Measurements from ENCODE around the gene R3HDM2.

The R3HDM2 gene

GRCh38 chr12:57237932-57238853 lies 192.7 kb downstream of the R3HDM2 start:
- no peak for DNase-seq

- no peak for DNase-seq
These were observed 193.3 kb downstream of the R3HDM2 start for GRCh38 chr12:57237596-57237931.

DNA sequence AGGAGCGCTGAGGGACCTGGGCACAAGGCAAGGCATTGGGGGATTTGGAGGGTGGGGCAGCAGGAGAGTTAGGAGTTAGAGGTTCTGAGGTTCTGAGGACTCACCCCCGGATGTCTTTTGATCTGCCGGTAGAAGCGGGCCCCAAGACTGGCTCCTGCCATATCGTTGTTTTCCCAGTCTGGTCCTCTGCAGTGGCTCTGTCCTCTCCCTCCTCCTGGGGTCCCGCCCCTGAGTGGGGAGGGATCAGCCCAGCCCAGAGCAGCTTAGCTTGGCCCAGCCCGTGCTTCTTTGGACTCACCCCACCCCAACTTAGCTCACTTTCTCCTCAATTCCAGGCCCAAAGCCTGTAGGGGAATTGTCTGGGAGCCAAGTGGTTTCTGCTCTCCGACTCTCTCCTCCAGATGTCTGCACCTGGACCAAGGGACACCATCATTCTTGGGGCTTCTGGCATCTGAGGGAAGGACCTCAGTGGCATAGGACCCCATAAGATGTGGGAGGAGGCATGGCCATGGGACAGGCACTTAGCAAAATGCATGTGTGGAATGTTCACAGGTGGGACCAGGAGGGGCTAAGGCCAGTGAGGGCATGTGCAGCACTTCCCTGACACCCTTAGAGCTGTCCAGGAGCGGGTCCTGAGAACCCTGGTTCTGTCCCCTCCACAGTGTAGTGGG lies 193.8 kb downstream of the R3HDM2 start:
- no peak for DNase-seq

- no peak for DNase-seq
These were observed 194.5 kb downstream of the R3HDM2 start for GRCh38 chr12:57236201-57236924.

DNA sequence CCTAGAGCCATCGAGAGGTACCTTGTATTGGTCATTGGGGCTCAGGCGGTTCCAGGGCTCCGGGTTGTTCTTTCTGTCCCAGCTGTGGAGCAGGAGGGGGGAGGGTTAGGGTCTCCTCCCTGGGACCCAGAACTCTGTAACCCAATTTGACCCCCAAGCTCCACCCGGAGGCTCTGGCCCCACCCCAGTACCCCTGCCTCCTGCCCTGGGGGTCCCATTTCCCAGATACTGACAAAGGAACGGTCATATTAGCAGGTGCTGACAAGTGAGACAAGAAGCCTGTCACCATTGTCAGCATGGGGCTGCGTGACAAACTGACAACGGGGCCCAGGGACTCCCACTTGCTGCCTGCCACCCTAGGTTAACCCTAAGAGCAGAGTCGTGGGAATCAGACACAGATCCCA lies 195.1 kb downstream of the R3HDM2 start:
- no peak for DNase-seq

DNA sequence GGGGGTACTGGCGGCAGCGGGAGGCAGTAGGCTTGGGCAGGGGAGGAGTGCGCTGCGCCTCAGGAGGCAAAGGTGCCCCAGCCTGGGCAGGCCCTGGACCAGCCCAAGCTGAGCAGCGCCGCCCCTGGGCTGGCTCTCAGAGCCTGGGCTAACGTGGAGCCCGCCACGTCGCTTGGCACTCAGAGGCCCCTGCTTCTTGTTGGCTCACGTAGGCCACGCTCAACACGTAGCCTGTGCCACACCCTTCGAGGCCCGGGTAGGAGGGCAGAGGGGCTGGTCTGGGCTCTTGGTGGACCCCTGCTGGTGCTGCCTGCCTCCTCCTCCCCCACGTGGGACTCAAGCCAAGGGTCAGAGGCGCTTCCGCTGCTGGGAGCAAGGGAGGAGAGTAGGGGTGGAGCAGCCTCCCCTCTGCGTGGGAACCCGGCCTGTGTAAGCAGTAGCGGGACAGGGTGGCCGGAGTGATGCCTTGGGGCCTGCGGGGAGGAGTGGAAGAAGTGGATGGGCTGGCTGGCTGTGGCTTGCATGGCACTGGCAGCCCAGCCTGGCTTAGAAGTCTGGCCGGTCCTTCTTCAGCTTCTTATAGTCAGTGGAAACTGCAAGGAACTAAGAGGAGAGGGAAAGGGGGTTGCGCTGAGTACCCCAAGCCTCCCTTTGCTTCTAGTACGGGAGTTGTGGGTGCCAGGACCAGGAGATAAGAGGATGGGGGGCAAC lies 195.7 kb downstream of the R3HDM2 start:
- DNase-seq = no peak

GRCh38 chr12:57234571-57235016 lies 196.2 kb downstream of the R3HDM2 start:
- DNase-seq = no peak

GRCh38 chr12:57234233-57234570 lies 196.6 kb downstream of the R3HDM2 start:
- no peak for DNase-seq

DNA sequence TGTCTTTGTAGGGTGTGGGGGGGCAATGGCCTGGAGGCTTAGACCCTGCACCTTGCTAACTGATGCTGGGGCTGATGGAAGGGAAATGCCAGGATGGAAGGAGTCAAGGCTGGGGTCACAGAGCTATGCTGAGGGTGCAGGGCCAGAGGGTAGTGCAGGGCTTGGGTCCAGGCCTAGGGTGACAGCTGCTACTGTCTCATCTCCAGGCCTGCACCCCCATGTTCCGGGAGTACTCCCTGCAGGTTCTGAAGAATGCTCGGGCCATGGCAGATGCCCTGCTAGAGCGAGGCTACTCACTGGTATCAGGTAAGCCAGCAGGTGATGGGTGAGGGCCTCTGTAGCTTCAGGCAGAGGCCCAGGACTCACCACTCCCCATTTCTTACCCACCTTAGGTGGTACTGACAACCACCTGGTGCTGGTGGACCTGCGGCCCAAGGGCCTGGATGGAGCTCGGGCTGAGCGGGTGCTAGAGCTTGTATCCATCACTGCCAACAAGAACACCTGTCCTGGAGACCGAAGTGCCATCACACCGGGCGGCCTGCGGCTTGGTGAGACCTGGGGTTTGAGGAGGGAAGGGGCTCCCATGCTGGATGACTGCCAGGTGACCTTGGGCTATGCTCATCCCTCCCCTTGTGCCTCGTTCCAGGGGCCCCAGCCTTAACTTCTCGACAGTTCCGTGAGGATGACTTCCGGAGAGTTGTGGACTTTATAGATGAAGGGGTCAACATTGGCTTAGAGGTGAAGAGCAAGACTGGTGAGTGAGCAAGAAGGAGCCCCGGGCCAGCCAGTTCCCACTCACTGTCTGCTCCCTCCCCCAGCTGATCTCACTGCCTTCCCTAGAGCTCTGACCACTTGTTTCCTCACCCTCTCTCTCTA lies 197.2 kb downstream of the R3HDM2 start:
- DNase-seq = no peak

DNA sequence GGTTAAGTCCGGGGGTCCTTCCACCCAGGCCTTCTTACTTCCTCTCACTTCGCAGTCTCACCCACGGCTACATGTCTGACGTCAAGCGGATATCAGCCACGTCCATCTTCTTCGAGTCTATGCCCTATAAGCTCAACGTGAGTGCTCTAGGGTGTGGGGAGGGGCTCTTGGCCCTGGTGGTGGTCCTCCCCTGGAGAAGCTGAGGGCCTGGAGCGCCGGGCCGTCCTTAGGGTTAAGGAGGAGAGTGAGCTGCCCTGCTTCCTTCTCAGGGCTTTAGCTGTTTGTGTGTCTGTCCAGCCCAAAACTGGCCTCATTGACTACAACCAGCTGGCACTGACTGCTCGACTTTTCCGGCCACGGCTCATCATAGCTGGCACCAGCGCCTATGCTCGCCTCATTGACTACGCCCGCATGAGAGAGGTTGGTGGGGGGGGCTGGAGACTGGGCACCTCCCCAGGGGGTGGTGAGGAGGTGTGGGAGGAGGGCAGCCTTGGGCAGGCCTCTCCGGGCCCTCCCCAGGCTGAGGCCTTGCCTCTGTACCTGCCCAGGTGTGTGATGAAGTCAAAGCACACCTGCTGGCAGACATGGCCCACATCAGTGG lies 198.6 kb downstream of the R3HDM2 start:
- DNase-seq = no peak

GRCh38 chr12:57231276-57232021 lies 199.4 kb downstream of the R3HDM2 start:
- DNase-seq = no peak

DNA sequence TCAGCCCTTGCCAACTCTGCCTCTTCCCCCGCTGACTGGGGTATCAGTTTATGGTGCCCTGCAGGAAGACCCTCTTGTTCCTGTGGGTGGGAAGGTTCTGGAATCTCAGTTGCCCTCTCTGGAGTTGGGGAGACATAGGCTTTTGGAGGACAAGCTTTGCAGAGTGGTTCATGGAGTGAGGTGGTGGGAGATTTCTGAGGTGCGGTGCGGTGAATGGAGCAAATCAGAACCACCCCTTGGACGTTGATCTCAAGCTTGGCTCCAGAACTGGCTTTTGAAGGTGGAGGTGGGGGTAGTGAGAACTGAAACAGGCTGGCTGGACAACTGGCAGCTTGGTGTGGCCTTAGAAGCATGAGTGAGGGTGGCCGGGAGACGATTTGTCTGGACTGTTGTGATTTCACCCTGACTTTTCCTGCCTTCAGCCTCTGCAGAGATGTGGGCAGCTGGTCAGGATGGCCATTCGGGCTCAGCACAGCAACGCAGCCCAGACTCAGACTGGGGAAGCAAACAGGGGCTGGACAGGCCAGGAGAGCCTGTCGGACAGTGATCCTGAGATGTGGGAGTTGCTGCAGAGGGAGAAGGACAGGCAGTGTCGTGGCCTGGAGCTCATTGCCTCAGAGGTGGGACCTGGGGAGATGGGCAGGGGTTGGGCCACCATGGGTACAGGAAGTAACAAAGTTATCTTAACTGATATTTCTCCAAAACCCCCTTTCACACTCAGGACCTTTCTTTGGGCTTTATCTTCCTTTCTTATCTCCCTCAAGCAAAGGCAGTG lies 200.3 kb downstream of the R3HDM2 start:
- DNase-seq = no peak

DNA sequence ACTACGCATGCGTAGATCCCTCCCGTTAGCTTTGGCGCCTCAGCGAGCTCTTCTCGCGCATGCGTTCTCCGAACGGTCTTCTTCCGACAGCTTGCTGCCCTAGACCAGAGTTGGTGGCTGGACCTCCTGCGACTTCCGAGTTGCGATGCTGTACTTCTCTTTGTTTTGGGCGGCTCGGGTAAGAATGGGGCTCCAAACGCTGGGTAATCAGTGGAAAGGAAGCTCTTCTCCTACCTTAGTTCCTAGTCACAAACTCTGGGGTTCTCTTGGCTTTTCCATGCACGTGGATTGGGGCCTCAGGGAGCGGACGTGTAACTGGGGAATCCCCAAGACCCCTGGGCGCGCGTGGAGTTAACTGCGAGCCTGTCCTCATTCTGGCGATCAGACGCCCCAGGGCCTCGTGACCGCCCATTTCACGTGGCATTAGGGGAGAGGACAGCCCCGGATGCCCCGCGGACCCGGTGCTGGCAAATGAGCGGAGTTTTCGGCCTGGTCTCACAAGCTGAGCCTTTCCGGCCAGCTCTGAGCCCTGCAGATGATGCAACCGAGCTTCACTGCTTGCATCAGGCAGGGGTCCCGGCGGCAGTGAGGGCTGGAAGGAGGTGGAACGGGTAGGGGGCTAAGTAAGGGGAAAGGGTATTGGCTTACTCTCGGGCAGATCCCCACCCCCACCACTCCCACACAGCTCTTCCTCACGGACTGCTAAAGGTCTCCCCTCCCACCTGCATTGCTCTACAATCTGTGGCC lies 201.0 kb downstream of the R3HDM2 start, which contains the start of gene SHMT2:
TSS of gene SHMT2 (plus strand) at position 78 of the 747 bp plus-strand sequence. CDS start at position 146, 68 bp downstream.
- peak; percentile 87 for DNase-seq

DNA sequence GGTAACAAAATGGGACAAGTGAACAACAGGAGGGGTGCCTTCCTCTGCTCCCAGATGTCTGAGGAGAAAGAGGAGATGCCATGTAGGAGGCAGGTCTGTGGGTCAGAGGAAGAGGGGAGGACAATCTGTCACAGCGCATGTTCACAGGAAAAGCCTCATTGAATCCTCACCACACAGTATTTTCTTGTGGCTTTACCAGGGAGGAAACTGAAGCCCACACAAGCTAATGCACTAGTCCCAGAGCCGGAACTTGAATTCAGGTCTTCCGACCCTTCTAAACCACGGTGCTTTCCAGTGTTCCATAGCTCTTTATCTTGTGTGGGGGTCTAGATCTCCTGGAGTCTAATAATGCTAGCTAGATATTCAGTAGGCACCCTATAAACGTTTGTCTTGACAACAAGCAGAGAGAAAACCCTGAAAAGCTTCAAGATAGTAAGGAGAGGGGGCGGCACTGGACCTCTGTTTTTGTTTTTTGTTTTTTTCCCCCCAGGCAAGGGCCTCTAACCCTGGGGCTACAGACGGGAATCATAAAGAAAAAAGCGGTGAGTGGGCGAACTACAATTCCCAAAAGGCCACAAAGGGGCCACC lies 201.7 kb downstream of the R3HDM2 start:
- DNase-seq = no peak

DNA sequence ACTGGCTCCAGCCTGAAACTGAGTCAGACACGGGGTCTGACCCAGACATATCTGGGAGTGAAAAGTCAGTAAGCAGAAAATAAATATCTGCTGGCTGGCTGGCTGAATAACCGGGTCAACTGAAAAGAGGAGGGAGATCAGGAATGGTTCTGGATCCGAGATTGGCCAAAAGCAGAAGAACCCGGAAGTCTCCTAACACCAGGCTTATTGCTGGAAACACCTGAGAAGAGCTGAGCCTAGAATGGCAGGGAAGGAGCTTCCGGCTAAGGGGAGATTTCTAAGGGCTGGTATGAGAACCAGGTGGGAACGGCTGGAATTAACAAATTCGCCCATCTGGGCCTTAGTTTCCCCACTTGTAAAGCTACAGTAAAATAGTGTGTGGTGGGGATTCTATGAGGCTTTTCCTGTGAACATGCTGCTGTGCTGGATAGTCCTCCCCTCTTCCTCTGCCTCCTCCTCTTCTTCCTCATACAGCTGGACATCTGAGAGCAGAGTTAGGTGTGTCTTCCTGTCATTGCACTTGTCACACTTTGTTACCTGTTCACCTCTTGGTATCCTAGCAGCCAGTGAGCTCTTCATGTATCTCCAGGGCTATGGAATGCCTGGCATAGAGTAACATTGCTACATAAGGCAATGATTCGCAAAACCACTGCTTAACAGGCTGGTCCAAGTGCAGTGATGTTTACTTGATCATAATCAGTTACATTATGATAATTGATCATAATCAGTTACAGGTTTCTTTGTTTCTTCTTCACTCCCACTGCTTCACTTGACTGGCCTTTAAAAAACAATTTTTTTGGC lies 203.3 kb downstream of the R3HDM2 start:
- DNase-seq = no peak

DNA sequence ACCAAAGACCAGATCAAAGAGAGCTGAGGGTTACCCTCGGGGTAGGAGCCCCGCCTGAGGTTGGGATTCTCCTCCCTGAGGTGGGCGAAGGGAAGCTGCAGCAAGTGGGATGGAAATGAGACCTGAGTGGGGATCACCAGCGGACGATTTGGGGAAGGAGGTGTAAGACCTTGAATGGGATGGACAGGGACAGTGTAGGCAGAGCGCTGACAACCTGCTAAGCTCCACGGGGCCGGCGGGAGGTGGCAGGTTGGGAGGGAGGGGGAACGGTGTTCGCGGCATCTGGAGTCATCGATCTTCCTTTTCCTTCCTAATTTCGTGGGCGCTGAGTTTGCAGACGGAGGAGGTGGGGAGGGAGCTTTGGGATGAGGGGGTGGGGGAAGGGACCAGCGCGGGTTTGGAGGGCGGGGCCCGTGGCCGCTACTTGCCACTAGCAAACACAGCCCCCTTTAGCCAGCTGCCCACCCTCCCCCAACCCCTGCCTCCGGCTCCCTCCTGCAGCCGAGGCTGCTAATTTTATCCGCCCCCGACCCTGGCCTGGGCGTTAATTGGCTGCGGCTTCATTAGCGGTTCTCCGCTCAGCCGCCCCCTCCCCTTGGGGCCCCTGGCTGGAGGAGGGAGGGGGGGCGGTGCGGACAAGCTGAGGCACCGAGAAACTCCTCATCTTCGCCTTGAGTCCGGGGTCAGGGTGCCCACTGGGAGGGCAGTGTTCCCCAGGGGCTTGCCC lies 204.1 kb downstream of the R3HDM2 start:
- DNase-seq = no peak

- no peak for DNase-seq
These were observed 205.1 kb downstream of the R3HDM2 start for GRCh38 chr12:57225680-57226210.

Data from NCI-H446 treated with DMSO at 0.1 percent for 48 hours (cell line).